Neural crest cell (in vitro differentiated cells): ENCODE data around the gene CAV2. TPM values are rescaled to one million over a fixed set of nuclear protein-coding genes. Genes with fewer than 3 reads are reported as not detected.

Experiments
- DNase-seq: peaks from one replicate; pipeline ENCODE4 v3.0.0; 2021; ENCODE audit warnings: low read depth, mixed read lengths, low spot score
- H3K27ac Mint-ChIP-seq: one replicate; pipeline ENCODE4 v1.8.0; 2021; ENCODE audit warnings: mild to moderate bottlenecking, mixed read lengths; ENCODE audit not compliant: unreplicated experiment
- H3K27me3 Mint-ChIP-seq: 2 replicates; pipeline ENCODE4 v1.8.0; 2021; ENCODE audit warnings: low read depth, mild to moderate bottlenecking, mixed read lengths
- H3K36me3 Mint-ChIP-seq: 2 replicates; pipeline ENCODE4 v1.8.0; 2021; ENCODE audit warnings: low read depth, mild to moderate bottlenecking, mixed read lengths
- H3K4me1 Mint-ChIP-seq: 2 replicates; pipeline ENCODE4 v1.8.0; 2021; ENCODE audit warnings: mixed read lengths
- H3K4me3 Mint-ChIP-seq: one replicate; pipeline ENCODE4 v1.8.0; 2021; ENCODE audit warnings: mild to moderate bottlenecking, mixed read lengths
- H3K9me3 Mint-ChIP-seq: 2 replicates; pipeline ENCODE4 v1.8.0; 2021; ENCODE audit warnings: mixed read lengths
- CTCF ChIP-seq: fragments of 200-600 bp; sonication (generic); conservative IDR thresholded peaks from 2 replicates; pipeline ENCODE4 v1.5.0; 2021; ENCODE audit warnings: antibody characterized with exemption, mild to moderate bottlenecking
- total RNA-seq: library from RNA; stranded (reverse); gene quantifications from 2 replicates; pipeline ENCODE4 v1.2.1, GENCODE V29; 2021

CAV2 gene
- total RNA-seq, 1 donor from 2014 or later: 1.9 TPM

- H3K9me3 Mint-ChIP-seq: no peaks in the 10 kb centered on the region
- peaks cover 43% of the 10 kb centered on the region for H3K27me3 Mint-ChIP-seq
- H3K4me1 Mint-ChIP-seq: peaks cover 9% of the 10 kb centered on the region
- TF ChIP-seq CTCF: no peak
- H3K27ac Mint-ChIP-seq: no peak overlapping the region
- H3K4me3 Mint-ChIP-seq: no peak overlapping the region
- DNase-seq: no peak
- H3K36me3 Mint-ChIP-seq: no peaks in the 10 kb centered on the region
Measured at GRCh38 chr7:116502201-116503096, 2.9 kb downstream of the CAV2 start.

- Mint-ChIP-seq H3K36me3 (no peaks in the 10 kb centered on the region), H3K9me3 (no peaks in the 10 kb centered on the region), H3K4me3 (no peak overlapping the region)
Measured at GRCh38 chr7:116503835-116504234, 4.3 kb downstream of the CAV2 start.

DNA sequence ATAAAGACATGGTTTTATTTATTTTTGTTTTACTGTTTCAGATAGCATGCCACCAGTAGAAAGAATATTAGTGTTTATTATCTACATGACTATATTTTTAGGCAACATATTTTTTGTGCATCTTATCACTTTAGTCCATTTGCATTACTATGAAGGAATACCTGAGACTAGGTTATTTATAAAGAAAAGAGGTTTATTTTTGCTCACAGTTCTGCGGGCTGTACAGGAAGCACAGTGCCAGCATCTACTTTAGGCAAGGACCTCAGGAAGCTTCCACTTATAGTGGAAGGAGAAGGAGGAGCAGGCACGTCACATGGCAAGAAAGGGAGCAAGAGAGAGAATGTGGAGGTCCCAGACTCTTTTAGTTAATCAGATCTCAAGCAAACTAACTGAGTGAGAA, 5.7 kb downstream of the CAV2 start:
- H3K9me3 Mint-ChIP-seq: no peaks in the 10 kb centered on the region
- H3K27ac Mint-ChIP-seq: no peak overlapping the region
- H3K4me3 Mint-ChIP-seq: no peak overlapping the region
- no peak for DNase-seq
- H3K4me1 Mint-ChIP-seq: peaks cover 6% of the 10 kb centered on the region
- H3K36me3 Mint-ChIP-seq: no peaks in the 10 kb centered on the region
- H3K27me3 Mint-ChIP-seq: peaks cover 27% of the 10 kb centered on the region
- no peak for TF ChIP-seq CTCF

More at GRCh38 chr7:116503835-116504234, 4.3 kb downstream of the CAV2 start:
- H3K4me1 Mint-ChIP-seq: peaks cover 9% of the 10 kb centered on the region
- H3K27ac Mint-ChIP-seq: no peak overlapping the region
- no peak for DNase-seq
- no peak for TF ChIP-seq CTCF
- peaks cover 34% of the 10 kb centered on the region for H3K27me3 Mint-ChIP-seq

GRCh38 chr7:116505823-116506222, 6.3 kb downstream of the CAV2 start:
- H3K36me3 Mint-ChIP-seq: no peaks in the 10 kb centered on the region
- peaks cover 1% of the 10 kb centered on the region for H3K4me1 Mint-ChIP-seq
- TF ChIP-seq CTCF: no peak
- H3K27ac Mint-ChIP-seq: no peak overlapping the region
- DNase-seq: no peak
- H3K4me3 Mint-ChIP-seq: no peak overlapping the region
- peaks cover 21% of the 10 kb centered on the region for H3K27me3 Mint-ChIP-seq
- no peaks in the 10 kb centered on the region for H3K9me3 Mint-ChIP-seq

- H3K9me3 Mint-ChIP-seq: no peaks in the 10 kb centered on the region
- H3K36me3 Mint-ChIP-seq: no peaks in the 10 kb centered on the region
- H3K27me3 Mint-ChIP-seq: peaks cover 2% of the 10 kb centered on the region
- peaks cover 10% of the 10 kb centered on the region for H3K4me1 Mint-ChIP-seq
- no peak overlapping the region for H3K4me3 Mint-ChIP-seq
- no peak overlapping the region for H3K27ac Mint-ChIP-seq
- no peak for TF ChIP-seq CTCF
- DNase-seq: no peak
Measured at GRCh38 chr7:116509982-116510579, 10.5 kb downstream of the CAV2 start.
